ENCODE results near the gene IRS2.
"Not testable (repeated sequence)": the region's sequence is repeated elsewhere in the genome, so short reads cannot be mapped to it uniquely, and the experiment has no call there.

The IRS2 gene

GRCh38 chr13:109750221-109750775, 36.1 kb downstream of the IRS2 start:
- no peak for DNase-seq

GRCh38 chr13:109749365-109749764, 37.0 kb downstream of the IRS2 start:
- no peak for DNase-seq

- DNase-seq = no peak
Observed at GRCh38 chr13:109748677-109749076, 37.7 kb downstream of the IRS2 start.

GRCh38 chr13:109747524-109747923, 38.9 kb downstream of the IRS2 start:
- no peak for DNase-seq

GRCh38 chr13:109746364-109746763, 40.0 kb downstream of the IRS2 start:
- no peak for DNase-seq

GRCh38 chr13:109745702-109746101, 40.7 kb downstream of the IRS2 start:
- DNase-seq = no peak

- no peak for DNase-seq
Observed at GRCh38 chr13:109745060-109745459, 41.3 kb downstream of the IRS2 start.

- DNase-seq = peak; percentile 38 to 64
Observed at GRCh38 chr13:109744512-109745051, 41.8 kb downstream of the IRS2 start.

GRCh38 chr13:109743706-109744453, 42.5 kb downstream of the IRS2 start:
- DNase-seq = peak; percentile 78 to 91

- no peak for DNase-seq
Observed at GRCh38 chr13:109741966-109742365, 44.4 kb downstream of the IRS2 start.

GRCh38 chr13:109740721-109741120, 45.7 kb downstream of the IRS2 start:
- DNase-seq = no peak

GRCh38 chr13:109740121-109740520, 46.3 kb downstream of the IRS2 start:
- no peak for DNase-seq

- no peak for DNase-seq
Observed at GRCh38 chr13:109738298-109738746, 48.1 kb downstream of the IRS2 start.

- DNase-seq = no peak
Observed at GRCh38 chr13:109737606-109738005, 48.8 kb downstream of the IRS2 start.

GRCh38 chr13:109737046-109737573, 49.3 kb downstream of the IRS2 start:
- DNase-seq = no peak

GRCh38 chr13:109735436-109735966, 50.9 kb downstream of the IRS2 start:
- DNase-seq = no peak

- no peak for DNase-seq
Observed at GRCh38 chr13:109734002-109734785, 52.2 kb downstream of the IRS2 start.

GRCh38 chr13:109733550-109733949, 52.8 kb downstream of the IRS2 start:
- no peak for DNase-seq

- not testable (repeated sequence) for DNase-seq
Observed at GRCh38 chr13:109732470-109733170, 53.8 kb downstream of the IRS2 start.

- peak; percentile 80 to 81 for DNase-seq
Observed at GRCh38 chr13:109730812-109731335, 55.5 kb downstream of the IRS2 start.

- no peak for DNase-seq
Observed at GRCh38 chr13:109728791-109729731, 57.3 kb downstream of the IRS2 start.

Data from SHP77 (cell line).